Measurements from ENCODE around the gene KIF26A. TPM values are rescaled to one million over a fixed set of nuclear protein-coding genes. Genes with fewer than 3 reads are reported as not detected.
A peak's percentile ranks its signal among the peaks of the same experiment; 100 is the strongest.

KIF26A gene
- total and polyA plus RNA-seq, 8 donors = 3.6 to 13.2 (median 7.1) TPM

GRCh38 chr14:104099096-104100041 lies 39.0 kb upstream of the KIF26A start:
- peaks cover 0 to 3% (median 0%) of the 10 kb centered on the region in 4 donors for H3K27me3 ChIP-seq
- no peak overlapping the region for H3K4me3 ChIP-seq
- H3K9me3 ChIP-seq = no peaks in the 10 kb centered on the region
- WGBS, 2 donors = 71 to 75% methylated on average over 15 to 26 of the region's 26 CpGs
- H3K36me3 ChIP-seq = no peaks in the 10 kb centered on the region
- no peak overlapping the region for H3K27ac ChIP-seq
- H3K4me1 ChIP-seq = no peaks in the 10 kb centered on the region
- intact Hi-C loops (cut with DNase I) = no loop called here
- TF ChIP-seq, protein P1, sequence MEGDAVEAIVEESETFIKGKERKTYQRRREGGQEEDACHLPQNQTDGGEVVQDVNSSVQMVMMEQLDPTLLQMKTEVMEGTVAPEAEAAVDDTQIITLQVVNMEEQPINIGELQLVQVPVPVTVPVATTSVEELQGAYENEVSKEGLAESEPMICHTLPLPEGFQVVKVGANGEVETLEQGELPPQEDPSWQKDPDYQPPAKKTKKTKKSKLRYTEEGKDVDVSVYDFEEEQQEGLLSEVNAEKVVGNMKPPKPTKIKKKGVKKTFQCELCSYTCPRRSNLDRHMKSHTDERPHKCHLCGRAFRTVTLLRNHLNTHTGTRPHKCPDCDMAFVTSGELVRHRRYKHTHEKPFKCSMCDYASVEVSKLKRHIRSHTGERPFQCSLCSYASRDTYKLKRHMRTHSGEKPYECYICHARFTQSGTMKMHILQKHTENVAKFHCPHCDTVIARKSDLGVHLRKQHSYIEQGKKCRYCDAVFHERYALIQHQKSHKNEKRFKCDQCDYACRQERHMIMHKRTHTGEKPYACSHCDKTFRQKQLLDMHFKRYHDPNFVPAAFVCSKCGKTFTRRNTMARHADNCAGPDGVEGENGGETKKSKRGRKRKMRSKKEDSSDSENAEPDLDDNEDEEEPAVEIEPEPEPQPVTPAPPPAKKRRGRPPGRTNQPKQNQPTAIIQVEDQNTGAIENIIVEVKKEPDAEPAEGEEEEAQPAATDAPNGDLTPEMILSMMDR (IDR thresholded peaks at IDR 0.05) = no peak
- FAIRE-seq (no peak), ATAC-seq (no peak), DNase-seq (peak in 3 of 6 donors; percentile 32 to 65 (median 50))

GRCh38 chr14:104100171-104101085 lies 38.0 kb upstream of the KIF26A start:
- Histone ChIP-seq H3K27ac (no peak overlapping the region), H3K4me3 (no peak overlapping the region), H3K9me3 (no peaks in the 10 kb centered on the region), H3K27me3 (no peaks in the 10 kb centered on the region), H3K36me3 (no peaks in the 10 kb centered on the region), H3K4me1 (no peaks in the 10 kb centered on the region)
- TF ChIP-seq, protein P1 (IDR thresholded peaks at IDR 0.05) = no peak
- intact Hi-C loops (cut with DNase I) = no loop called here
- peak in 3 of 6 donors; percentile 14 to 62 (median 53) for DNase-seq
- 71 to 85% methylated on average over 23 of the region's 23 CpGs for WGBS, 2 donors
- FAIRE-seq = no peak
- no peak for ATAC-seq

DNA sequence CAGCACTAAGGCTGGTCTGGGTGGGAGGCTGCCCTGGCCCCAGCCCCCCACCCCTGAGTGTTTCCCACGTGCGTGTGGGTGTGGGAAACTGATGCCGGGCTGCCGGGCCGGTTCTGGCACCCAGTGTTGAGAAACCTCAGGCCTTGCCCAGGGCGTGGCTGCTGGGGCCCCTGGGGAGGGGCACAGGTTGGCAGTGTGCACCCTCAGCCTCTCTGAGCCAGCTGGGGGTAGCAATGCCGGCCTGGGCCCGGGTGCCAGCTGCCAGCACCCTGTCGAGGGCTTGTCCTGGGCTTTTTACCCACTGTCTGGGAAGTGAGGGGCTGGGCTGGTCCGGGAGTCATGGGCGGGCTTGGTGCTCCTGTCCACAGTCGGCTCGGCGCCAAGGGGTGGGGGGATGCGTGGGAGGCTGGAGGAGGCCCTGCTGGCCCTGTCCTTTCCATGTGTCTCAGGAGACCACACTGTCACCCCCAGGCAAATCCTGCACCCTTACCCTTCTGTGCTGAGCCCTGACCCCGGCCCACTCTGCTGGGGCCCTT lies 37.2 kb upstream of the KIF26A start:
- intact Hi-C loops (cut with DNase I) = no loop called here

GRCh38 chr14:104101651-104102281 lies 36.6 kb upstream of the KIF26A start:
- Histone ChIP-seq H3K36me3 (no peaks in the 10 kb centered on the region), H3K4me3 (no peak overlapping the region), H3K9me3 (no peaks in the 10 kb centered on the region), H3K27me3 (no peaks in the 10 kb centered on the region), H3K27ac (no peak overlapping the region), H3K4me1 (no peaks in the 10 kb centered on the region)
- intact Hi-C loops (cut with DNase I) = no loop called here
- FAIRE-seq (no peak), DNase-seq (peak in 3 of 6 donors; percentile 8 to 64 (median 56)), ATAC-seq (no peak)
- TF ChIP-seq, protein P1 (IDR thresholded peaks at IDR 0.05) = no peak
- 74 to 82% methylated on average over 16 of the region's 16 CpGs for WGBS, 2 donors

More for the DNA sequence above, 37.2 kb upstream of the KIF26A start:
- TF ChIP-seq, protein P1 (IDR thresholded peaks at IDR 0.05) = no peak
- H3K4me1 ChIP-seq = no peaks in the 10 kb centered on the region
- DNase-seq = peak in 2 of 6 donors; percentile 29 to 51
- no peak for FAIRE-seq
- no peak overlapping the region for H3K27ac ChIP-seq
- no peaks in the 10 kb centered on the region for H3K9me3 ChIP-seq
- peak in 1 of 4 donors; percentile 12 for ATAC-seq
- H3K36me3 ChIP-seq = no peaks in the 10 kb centered on the region
- H3K27me3 ChIP-seq = no peaks in the 10 kb centered on the region
- WGBS, 2 donors = 49 to 51% methylated on average over 16 of the region's 16 CpGs
- H3K4me3 ChIP-seq = no peak overlapping the region
